ENCODE data around the gene KIF25. TPM values are rescaled to one million over a fixed set of nuclear protein-coding genes. Genes with fewer than 3 reads are reported as not detected.

The KIF25 gene
- total RNA-seq, 1 donor from 2014 or later, result not detected

GRCh38 chr6:168064226-168064807, 66.8 kb downstream of the KIF25 start:
- Mint-ChIP-seq H3K36me3 (ENCODE audit: low read depth, unreplicated experiment) (no peaks in the 10 kb centered on the region), H3K9me3 (ENCODE audit: unreplicated experiment) (no peaks in the 10 kb centered on the region), H3K4me3 (ENCODE audit: unreplicated experiment) (no peak overlapping the region), H3K27ac (ENCODE audit: unreplicated experiment) (no peak overlapping the region), H3K4me1 (ENCODE audit: unreplicated experiment) (no peaks in the 10 kb centered on the region), H3K27me3 (ENCODE audit: unreplicated experiment) (peaks cover 1% of the 10 kb centered on the region)
- no peak for TF ChIP-seq CTCF (IDR thresholded peaks at IDR 0.05; ENCODE audit: unreplicated experiment)
- no peak for DNase-seq (ENCODE audit: low spot score)

- H3K27ac Mint-ChIP-seq (ENCODE audit: unreplicated experiment), result no peak overlapping the region
- no peaks in the 10 kb centered on the region for H3K4me1 Mint-ChIP-seq (ENCODE audit: unreplicated experiment)
- no peak overlapping the region for H3K4me3 Mint-ChIP-seq (ENCODE audit: unreplicated experiment)
- TF ChIP-seq CTCF (IDR thresholded peaks at IDR 0.05; ENCODE audit: unreplicated experiment), result no peak
- DNase-seq (ENCODE audit: low spot score), result no peak
- H3K9me3 Mint-ChIP-seq (ENCODE audit: unreplicated experiment), result no peaks in the 10 kb centered on the region
- H3K36me3 Mint-ChIP-seq (ENCODE audit: low read depth, unreplicated experiment), result no peaks in the 10 kb centered on the region
- H3K27me3 Mint-ChIP-seq (ENCODE audit: unreplicated experiment), result peaks cover 5% of the 10 kb centered on the region
These were observed 69.7 kb downstream of the KIF25 start for GRCh38 chr6:168067081-168067759.

- Mint-ChIP-seq H3K27ac (ENCODE audit: unreplicated experiment) (no peak overlapping the region), H3K9me3 (ENCODE audit: unreplicated experiment) (no peaks in the 10 kb centered on the region), H3K4me3 (ENCODE audit: unreplicated experiment) (no peak overlapping the region), H3K36me3 (ENCODE audit: low read depth, unreplicated experiment) (no peaks in the 10 kb centered on the region), H3K27me3 (ENCODE audit: unreplicated experiment) (peaks cover 3% of the 10 kb centered on the region), H3K4me1 (ENCODE audit: unreplicated experiment) (no peaks in the 10 kb centered on the region)
- no peak for DNase-seq (ENCODE audit: low spot score)
- TF ChIP-seq CTCF (IDR thresholded peaks at IDR 0.05; ENCODE audit: unreplicated experiment), result no peak
These were observed 73.3 kb downstream of the KIF25 start for GRCh38 chr6:168070804-168071203.

- DNase-seq (ENCODE audit: low spot score), result peak; percentile 39
- Mint-ChIP-seq H3K9me3 (ENCODE audit: unreplicated experiment) (no peaks in the 10 kb centered on the region), H3K27ac (ENCODE audit: unreplicated experiment) (no peak overlapping the region), H3K4me1 (ENCODE audit: unreplicated experiment) (no peaks in the 10 kb centered on the region), H3K27me3 (ENCODE audit: unreplicated experiment) (peaks cover 5% of the 10 kb centered on the region), H3K4me3 (ENCODE audit: unreplicated experiment) (no peak overlapping the region), H3K36me3 (ENCODE audit: low read depth, unreplicated experiment) (no peaks in the 10 kb centered on the region)
- TF ChIP-seq CTCF (IDR thresholded peaks at IDR 0.05; ENCODE audit: unreplicated experiment), result no peak
These were observed 74.1 kb downstream of the KIF25 start for GRCh38 chr6:168071620-168072019.

- Mint-ChIP-seq H3K4me3 (ENCODE audit: unreplicated experiment) (no peak overlapping the region), H3K4me1 (ENCODE audit: unreplicated experiment) (no peaks in the 10 kb centered on the region), H3K27me3 (ENCODE audit: unreplicated experiment) (peaks cover 5% of the 10 kb centered on the region), H3K27ac (ENCODE audit: unreplicated experiment) (no peak overlapping the region), H3K36me3 (ENCODE audit: low read depth, unreplicated experiment) (no peaks in the 10 kb centered on the region), H3K9me3 (ENCODE audit: unreplicated experiment) (no peaks in the 10 kb centered on the region)
- TF ChIP-seq CTCF (IDR thresholded peaks at IDR 0.05; ENCODE audit: unreplicated experiment), result no peak
- no peak for DNase-seq (ENCODE audit: low spot score)
These were observed 74.8 kb downstream of the KIF25 start for GRCh38 chr6:168072261-168072660.

All from endothelial cell (in vitro differentiated cells).